D721Med (cell line): ENCODE measurements around the gene AP5B1.

Experiments
- DNase-seq: peaks from one replicate; pipeline ENCODE4 v3.0.0; 2011; ENCODE audit warnings: low spot score; ENCODE audit not compliant: insufficient read length
- FAIRE-seq: peaks from 2 replicates; lab custom pipeline; 2011; peaks lifted over from hg19 to GRCh38; lab: Jason Lieb, UNC
- TF ChIP-seq, protein P1 (sequence below): IDR thresholded peaks from 2 replicates; pipeline ENCODE4 v1.5.1; 2012; ENCODE audit warnings: mild to moderate bottlenecking, control low read depth; ENCODE audit not compliant: insufficient read depth; ENCODE audit errors: missing control alignments

Gene AP5B1

DNA sequence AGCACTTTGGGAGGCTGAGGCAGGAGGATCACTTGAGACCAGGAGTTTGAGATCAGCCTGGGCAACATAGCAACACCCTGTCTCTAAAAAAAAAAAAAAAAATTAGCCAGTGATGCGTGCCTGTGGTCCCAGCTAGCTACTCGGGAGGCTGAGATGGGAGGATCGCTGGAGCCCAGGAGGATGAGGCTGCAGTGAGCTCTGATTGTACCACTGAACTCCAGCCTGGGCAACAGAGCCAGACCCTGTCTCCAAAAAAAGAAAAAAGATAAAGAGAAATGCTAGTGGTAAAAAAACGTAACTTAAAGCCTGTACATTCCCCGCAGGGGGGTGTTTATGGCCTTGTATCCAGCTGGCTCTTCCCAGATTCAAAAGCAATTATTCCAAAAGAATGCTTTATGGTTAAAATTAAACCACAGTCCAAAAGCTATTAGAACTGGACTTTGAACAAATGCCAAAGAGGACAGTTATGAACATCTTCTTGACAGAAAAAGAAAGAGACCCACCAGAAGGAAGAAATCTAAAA, 36.6 kb upstream of the AP5B1 start:
- DNase-seq = no peak
- no peak for FAIRE-seq

DNA sequence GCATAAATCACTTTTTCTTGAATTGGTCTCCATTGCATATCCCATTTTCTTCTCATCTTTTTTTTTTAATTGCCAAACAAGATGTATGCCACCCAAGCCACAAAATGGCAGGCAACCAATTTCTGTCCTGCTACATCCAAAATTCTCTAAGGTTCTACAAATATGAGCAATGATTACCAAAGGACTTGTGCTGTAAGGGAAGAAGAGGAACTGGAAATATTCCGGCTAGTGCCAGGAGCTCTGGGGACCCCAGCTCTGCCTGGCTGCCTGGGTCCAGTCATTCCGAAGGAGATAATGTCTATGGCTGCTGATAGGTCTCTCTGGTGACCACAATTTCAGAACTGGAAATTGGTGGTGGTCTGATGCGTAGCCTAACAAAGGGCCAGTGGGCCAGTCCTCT, 35.9 kb upstream of the AP5B1 start:
- no peak for FAIRE-seq
- TF ChIP-seq, protein P1, sequence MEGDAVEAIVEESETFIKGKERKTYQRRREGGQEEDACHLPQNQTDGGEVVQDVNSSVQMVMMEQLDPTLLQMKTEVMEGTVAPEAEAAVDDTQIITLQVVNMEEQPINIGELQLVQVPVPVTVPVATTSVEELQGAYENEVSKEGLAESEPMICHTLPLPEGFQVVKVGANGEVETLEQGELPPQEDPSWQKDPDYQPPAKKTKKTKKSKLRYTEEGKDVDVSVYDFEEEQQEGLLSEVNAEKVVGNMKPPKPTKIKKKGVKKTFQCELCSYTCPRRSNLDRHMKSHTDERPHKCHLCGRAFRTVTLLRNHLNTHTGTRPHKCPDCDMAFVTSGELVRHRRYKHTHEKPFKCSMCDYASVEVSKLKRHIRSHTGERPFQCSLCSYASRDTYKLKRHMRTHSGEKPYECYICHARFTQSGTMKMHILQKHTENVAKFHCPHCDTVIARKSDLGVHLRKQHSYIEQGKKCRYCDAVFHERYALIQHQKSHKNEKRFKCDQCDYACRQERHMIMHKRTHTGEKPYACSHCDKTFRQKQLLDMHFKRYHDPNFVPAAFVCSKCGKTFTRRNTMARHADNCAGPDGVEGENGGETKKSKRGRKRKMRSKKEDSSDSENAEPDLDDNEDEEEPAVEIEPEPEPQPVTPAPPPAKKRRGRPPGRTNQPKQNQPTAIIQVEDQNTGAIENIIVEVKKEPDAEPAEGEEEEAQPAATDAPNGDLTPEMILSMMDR = no peak
- DNase-seq = no peak

More for the DNA sequence above, 36.6 kb upstream of the AP5B1 start:
- TF ChIP-seq, protein P1 = no peak

DNA sequence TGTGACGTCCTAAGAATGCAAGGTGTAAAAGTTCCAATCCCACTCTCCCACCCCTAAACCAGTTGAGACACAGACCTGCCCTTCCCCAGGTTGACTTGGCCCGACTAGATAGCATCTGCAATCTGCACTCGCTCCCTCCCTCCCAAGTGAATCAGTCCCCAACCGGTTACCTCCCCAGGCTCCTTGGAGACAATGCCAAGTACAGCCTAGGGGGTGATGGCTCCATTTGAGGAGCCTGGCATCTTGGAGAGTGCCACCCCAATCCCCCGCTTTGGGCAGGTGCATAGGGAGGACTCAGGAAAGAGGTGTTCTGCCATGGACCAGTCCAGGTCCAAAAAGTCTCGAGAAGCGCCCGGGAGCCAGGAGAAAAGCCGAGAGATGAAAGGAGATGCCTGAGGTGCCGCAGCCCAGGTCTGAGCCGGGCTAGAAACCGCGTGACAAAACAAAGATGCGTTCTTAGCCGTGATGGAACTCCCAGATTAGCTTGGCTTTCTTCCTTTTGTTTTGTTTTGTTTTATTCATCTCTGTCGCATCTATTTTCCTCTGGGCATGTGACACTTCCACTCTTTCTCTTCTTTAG, 34.3 kb upstream of the AP5B1 start:
- no peak for DNase-seq
- no peak for FAIRE-seq
- TF ChIP-seq, protein P1 = no peak

DNA sequence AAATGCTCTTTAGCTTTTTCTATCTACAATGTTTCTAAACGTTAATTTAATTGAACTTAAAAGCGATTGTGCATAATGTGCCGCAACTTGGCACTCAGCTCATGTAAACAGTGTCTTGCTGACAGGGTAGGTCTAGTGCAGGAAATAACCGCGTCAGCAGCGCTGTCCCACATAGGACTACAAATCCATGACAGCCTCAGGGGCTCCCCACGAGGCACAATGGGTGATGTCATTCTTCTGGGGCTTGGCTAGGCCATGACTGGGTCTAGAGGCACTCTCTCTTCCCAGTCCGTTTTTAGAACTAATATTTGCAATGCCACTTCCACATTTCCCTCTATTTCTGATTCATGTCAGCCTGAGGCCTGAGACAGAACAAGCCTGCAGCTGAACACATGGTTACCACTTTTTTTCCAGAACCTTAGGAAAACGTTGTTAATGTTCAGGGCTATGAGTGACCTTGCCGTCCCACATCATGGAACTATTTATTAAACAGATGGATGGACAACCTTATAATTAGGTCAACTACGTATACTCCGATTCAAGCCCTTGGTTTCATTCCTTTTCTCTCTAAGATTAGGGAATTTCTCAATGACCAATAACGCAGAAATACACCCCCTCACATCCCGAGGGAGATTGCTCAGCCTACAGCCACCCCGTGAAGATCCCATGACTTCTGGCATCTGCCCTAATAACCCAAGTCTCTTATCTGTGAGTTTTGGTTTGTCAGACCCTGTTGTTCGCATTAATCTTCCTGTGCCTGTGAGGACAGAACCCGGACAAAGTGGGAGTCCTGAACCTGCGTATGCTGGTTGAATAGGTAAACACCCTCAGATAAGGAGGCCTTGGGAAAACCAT, 33.6 kb upstream of the AP5B1 start:
- DNase-seq (no peak), FAIRE-seq (no peak)
- TF ChIP-seq, protein P1 = no peak

DNA sequence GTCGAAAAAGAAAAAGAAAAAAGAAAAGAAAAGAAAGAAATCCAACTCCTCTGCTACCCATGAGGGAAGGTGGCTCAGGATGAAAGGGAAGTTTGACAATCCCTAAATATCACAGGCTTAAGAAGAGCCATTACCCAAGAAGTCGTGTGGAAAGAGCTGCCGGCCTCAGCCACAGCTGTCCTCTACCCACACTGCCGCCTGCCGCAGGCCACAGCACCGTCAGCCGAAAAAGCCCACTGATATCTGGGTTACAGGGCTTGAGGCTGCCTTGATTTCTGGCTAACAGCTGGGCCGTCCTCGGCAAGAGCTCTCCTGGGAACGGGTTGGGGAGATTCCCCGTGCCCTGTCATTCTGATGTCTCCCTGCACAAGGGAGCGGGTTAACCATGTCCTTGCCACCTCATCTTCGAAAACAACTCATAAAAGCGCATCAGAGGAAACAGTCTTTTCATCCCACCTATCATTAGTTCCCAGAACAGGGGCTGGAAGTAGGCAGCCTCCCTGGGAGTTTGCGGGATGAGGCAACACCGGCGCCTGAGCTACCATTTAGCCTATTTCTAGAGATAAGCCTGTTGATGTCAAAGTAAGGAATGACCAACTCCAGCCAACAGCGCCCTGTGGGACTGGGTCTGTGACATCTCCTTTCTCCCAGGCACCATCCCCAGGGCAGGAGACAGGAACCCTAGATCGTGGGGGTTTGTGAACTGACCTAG, 31.1 kb upstream of the AP5B1 start:
- FAIRE-seq (no peak), DNase-seq (no peak)
- TF ChIP-seq, protein P1 = no peak

DNA sequence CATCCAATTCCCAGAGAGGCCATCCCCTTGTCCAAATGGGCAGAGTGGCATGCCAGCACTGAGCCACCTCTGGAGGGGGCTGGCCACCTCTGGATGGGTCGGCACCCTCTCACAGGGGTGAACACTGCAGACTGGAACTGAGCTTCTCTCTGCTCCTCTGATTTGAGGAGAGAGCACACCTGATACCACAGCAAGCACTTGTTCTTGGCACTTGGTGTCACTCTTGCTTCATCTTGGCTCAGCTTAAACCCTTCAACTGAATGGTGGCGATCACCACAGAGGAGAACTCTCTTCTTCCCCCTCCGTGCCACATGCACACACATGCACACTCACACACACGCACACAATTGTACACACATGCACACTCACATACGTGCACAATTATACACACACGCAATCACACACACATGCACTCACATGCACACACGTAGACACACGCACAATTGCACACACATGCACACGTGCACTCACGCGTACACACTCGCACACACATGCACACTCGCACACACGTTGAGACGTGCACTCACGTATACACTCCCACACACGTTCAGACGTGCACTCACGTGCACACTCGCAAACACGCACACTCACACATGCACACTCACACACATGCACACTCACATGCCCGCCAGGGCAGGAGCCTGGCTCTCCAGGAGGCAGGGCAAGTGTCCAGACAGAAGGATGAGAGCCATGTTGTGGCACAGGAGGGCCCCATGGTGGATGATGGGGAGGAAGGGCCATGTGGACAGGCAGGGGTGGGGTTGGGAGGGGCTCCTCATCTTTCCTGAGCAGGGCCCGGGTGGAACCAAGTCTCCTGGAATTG, 29.5 kb upstream of the AP5B1 start:
- FAIRE-seq (no peak), DNase-seq (no peak)
- TF ChIP-seq, protein P1 = no peak
